ENCODE measurements around the gene TAP2. TPM values are rescaled to one million over a fixed set of nuclear protein-coding genes. Genes with fewer than 3 reads are reported as not detected.

The TAP2 gene
- total RNA-seq, 1 experiment from 2014 or later, result 59.9 TPM

GRCh38 chr6:32879691-32880090 is 41.2 kb upstream of the TAP2 start:
- no peaks in the 10 kb centered on the region for H3K27me3 ChIP-seq (ENCODE audit: insufficient read depth, low read length)
- intact Hi-C loops (cut with micrococcal nuclease), result no loop called here
- no peaks in the 10 kb centered on the region for H3K79me2 ChIP-seq (ENCODE audit: insufficient read depth, low read length)
- no peak overlapping the region for H2AFZ ChIP-seq (ENCODE audit: low read depth, low read length, poor library complexity, severe bottlenecking)
- TF ChIP-seq ZBTB33 (IDR thresholded peaks at IDR 0.05; ENCODE audit: extremely low read depth, insufficient replicate concordance, low read length) (no peak), CBX3 (IDR thresholded peaks at IDR 0.05; ENCODE audit: low read depth) (no peak), POLR2A (IDR thresholded peaks at IDR 0.05; ENCODE audit: borderline replicate concordance, extremely low read depth, insufficient read depth, insufficient read length) (no peak), TCF7L2 (IDR thresholded peaks at IDR 0.05; ENCODE audit: borderline replicate concordance, extremely low read depth, insufficient read depth, insufficient read length) (no peak), EGR1 (IDR thresholded peaks at IDR 0.05; ENCODE audit: low read depth) (no peak), ATF3 (IDR thresholded peaks at IDR 0.05) (no peak)
- H3K9me3 ChIP-seq (ENCODE audit: control insufficient read depth in 1 of 2, insufficient read depth in 1 of 2, low read depth in 1 of 2, low read length in 2 of 2), result no peaks in the 10 kb centered on the region
- no peak overlapping the region for H3K4me2 ChIP-seq (ENCODE audit: low read length)
- no peak for ATAC-seq
- no peak overlapping the region for H3K4me3 ChIP-seq (replicated peaks in 1 of 2; ENCODE audit: low read depth in 1 of 2, low read length in 2 of 2)
- H3K4me1 ChIP-seq (ENCODE audit: control insufficient read depth in 1 of 2, insufficient read depth in 2 of 2, low read length in 2 of 2), result no peaks in the 10 kb centered on the region
- no peaks in the 10 kb centered on the region for H3K36me3 ChIP-seq (ENCODE audit: control insufficient read depth in 1 of 2, insufficient read depth in 2 of 2, low read length in 2 of 2)
- POLR2A ChIA-PET, result interaction anchor here (1.2 kb wide), 1 partner anchor 92 kb away, joined by 4 read pairs; no protein-coding TSS in a partner anchor
- no peak overlapping the region for H3K27ac ChIP-seq (ENCODE audit: low read depth, low read length)
- no TSS peak for BruUV-seq (replicated peaks)
- H3K9ac ChIP-seq (ENCODE audit: low read length), result no peak overlapping the region
- no peaks in the 10 kb centered on the region for H3K9me2 ChIP-seq (ENCODE audit: insufficient read depth)
- no peaks in the 10 kb centered on the region for H4K20me1 ChIP-seq (ENCODE audit: insufficient read depth)
- DNase-seq (ENCODE audit: low read depth, low spot score), result no peak
- CTCF ChIA-PET, result interaction anchor here (1.0 to 1.5 kb wide), 3 partner anchors 8 to 41 kb away, joined by 4 to 7 read pairs (median 5); partner anchors contain the start of gene TAP2
- RAD21 ChIA-PET (ENCODE audit: low non-redundant PET in 1 of 2, low total read pairs in 2 of 2, uncharacterized antibody in 2 of 2, unreplicated experiment in 2 of 2), result no interaction called here

- H3K9me3 ChIP-seq (ENCODE audit: control insufficient read depth in 1 of 2, insufficient read depth in 1 of 2, low read depth in 1 of 2, low read length in 2 of 2), result no peaks in the 10 kb centered on the region
- no peak overlapping the region for H3K4me3 ChIP-seq (replicated peaks in 1 of 2; ENCODE audit: low read depth in 1 of 2, low read length in 2 of 2)
- no peak overlapping the region for H3K9ac ChIP-seq (ENCODE audit: low read length)
- ChIA-PET RAD21 (ENCODE audit: low non-redundant PET in 1 of 2, low total read pairs in 2 of 2, uncharacterized antibody in 2 of 2, unreplicated experiment in 2 of 2) (no interaction called here), CTCF (interaction anchor here (1.0 to 2.1 kb wide), 4 partner anchors 8 to 108 kb away, joined by 3 to 9 read pairs (median 4); partner anchors contain the start of gene TAP2), POLR2A (no interaction called here)
- intact Hi-C loops (cut with micrococcal nuclease), result no loop called here
- no peak for ATAC-seq
- no TSS peak for BruUV-seq (replicated peaks)
- H3K27ac ChIP-seq (ENCODE audit: low read depth, low read length), result no peak overlapping the region
- H2AFZ ChIP-seq (ENCODE audit: low read depth, low read length, poor library complexity, severe bottlenecking), result no peak overlapping the region
- no peaks in the 10 kb centered on the region for H3K9me2 ChIP-seq (ENCODE audit: insufficient read depth)
- H3K79me2 ChIP-seq (ENCODE audit: insufficient read depth, low read length), result no peaks in the 10 kb centered on the region
- H3K4me2 ChIP-seq (ENCODE audit: low read length), result no peak overlapping the region
- H3K36me3 ChIP-seq (ENCODE audit: control insufficient read depth in 1 of 2, insufficient read depth in 2 of 2, low read length in 2 of 2), result no peaks in the 10 kb centered on the region
- no peaks in the 10 kb centered on the region for H4K20me1 ChIP-seq (ENCODE audit: insufficient read depth)
- no peaks in the 10 kb centered on the region for H3K4me1 ChIP-seq (ENCODE audit: control insufficient read depth in 1 of 2, insufficient read depth in 2 of 2, low read length in 2 of 2)
- H3K27me3 ChIP-seq (ENCODE audit: insufficient read depth, low read length), result 0 out of 2 replicates have a peak, but pooled peaks cover 3% of the 10 kb centered on the region
- no peak for DNase-seq (ENCODE audit: low read depth, low spot score)
- TF ChIP-seq EGR1 (IDR thresholded peaks at IDR 0.05; ENCODE audit: low read depth) (no peak), RAD21 (IDR thresholded peaks at IDR 0.05; ENCODE audit: low read depth) (no peak), MAX (IDR thresholded peaks at IDR 0.05) (no peak), CBX3 (IDR thresholded peaks at IDR 0.05; ENCODE audit: low read depth) (no peak), TCF7L2 (IDR thresholded peaks at IDR 0.05; ENCODE audit: borderline replicate concordance, extremely low read depth, insufficient read depth, insufficient read length) (no peak), YY1 (IDR thresholded peaks at IDR 0.05; ENCODE audit: extremely low read depth, insufficient replicate concordance, low read depth, low read length) (no peak), ELF1 (IDR thresholded peaks at IDR 0.05; ENCODE audit: borderline replicate concordance, low read depth) (no peak), SIN3A (IDR thresholded peaks at IDR 0.05; ENCODE audit: low read depth) (no peak), ZBTB33 (IDR thresholded peaks at IDR 0.05; ENCODE audit: extremely low read depth, insufficient replicate concordance, low read length) (no peak), CEBPB (IDR thresholded peaks at IDR 0.05; ENCODE audit: low read depth) (no peak), FOSL1 (IDR thresholded peaks at IDR 0.05; ENCODE audit: low read depth) (no peak), EZH2 (IDR thresholded peaks at IDR 0.05) (no peak), JUND (IDR thresholded peaks at IDR 0.05) (no peak), POLR2A (IDR thresholded peaks at IDR 0.05; ENCODE audit: borderline replicate concordance, extremely low read depth, insufficient read depth, insufficient read length) (no peak)
Observed at GRCh38 chr6:32876603-32877002, 38.1 kb upstream of the TAP2 start.

Measured in HCT116 (cell line).